HG03342 (cell line): ENCODE data around the gene ZNF319.
A peak's percentile ranks its signal among the peaks of the same experiment; 100 is the strongest.
"Not testable (repeated sequence)": the region's sequence is repeated elsewhere in the genome, so short reads cannot be mapped to it uniquely, and the experiment has no call there.

Experiments
- ATAC-seq: cut with Tn5 transposase; IDR thresholded peaks from one replicate; pipeline ENCODE4 v1.9.1; 2021; ENCODE audit warnings: mild to moderate bottlenecking, moderate library complexity; ENCODE audit not compliant: unreplicated experiment

ZNF319 gene

DNA sequence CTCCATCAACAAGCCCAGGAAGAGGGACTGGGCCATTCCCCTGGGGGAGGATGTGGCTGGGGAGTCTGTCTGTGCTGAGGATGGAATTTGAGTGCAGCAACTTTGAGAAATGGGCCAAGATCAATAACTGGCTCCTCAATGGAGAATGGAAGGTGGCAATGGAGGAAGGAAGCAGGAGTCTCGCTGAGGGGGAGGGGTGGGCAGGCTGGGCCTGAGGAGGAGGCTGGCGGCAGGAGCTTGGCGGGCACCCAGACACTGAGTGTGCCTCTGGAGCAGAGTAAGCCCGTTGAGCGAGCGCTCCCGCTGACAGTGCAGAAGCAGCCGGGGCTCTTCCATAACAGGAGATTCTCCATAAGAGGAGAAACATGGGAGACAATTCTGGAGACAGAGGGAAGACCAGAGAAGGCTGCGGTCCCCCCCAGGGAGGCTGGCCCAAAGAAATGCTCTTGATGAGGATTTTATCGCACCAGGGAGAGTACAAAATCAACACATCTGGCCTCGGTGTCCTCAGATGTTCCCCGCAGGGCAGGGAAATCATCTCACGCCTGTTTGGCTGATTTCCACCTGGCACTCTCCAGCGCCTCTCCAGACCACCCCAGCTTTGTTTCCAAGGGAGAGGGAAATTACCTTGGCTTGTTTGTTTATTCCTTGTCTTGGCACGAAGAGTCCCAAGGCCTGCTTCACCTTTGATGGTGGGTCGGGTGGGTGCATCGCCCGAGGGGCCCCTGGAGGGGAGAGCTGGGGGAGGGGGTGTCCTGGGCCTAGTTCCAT lies 22.3 kb upstream of the ZNF319 start:
- ATAC-seq = no peak

DNA sequence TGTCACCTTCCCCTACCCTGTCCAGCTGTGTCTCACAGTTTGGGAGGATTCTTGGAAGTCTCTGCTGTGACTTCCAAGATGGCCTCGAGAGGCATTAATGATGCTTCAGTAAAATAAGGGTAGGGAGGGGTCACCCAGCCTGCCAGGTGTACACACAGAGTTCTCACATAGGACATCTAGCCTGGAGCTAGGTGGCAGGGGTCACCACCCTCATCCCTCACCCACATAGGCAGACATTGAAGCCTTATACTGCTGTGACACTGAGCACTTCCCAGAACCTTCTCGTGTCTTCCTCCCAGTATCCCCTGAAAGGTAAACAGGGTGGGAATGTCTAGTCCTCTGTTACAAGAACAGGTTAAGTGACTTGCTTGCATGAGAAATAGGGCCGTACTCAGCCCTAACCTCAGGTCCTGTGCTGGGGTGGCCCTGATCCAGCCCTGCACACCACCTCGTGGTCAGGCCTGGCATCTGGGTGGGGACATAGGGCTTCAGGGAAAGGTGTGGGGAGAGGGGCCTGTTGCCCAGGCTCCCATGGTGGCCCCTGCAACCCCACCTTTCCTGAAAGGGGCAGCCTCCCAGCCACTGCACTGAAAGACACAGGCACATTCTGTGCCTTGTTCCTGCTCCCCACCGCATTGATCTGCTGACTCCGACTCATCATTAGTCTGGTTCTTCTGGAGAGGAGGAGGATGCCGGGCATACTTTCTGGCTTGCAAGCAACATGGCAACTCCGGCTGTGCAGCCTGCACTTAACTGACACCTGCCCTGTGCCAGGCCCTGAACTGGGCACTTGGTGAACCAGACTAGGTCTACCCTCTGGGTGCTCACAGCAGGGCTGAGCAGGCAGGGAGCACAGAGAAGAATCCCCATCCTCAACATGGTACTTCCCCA lies 21.4 kb upstream of the ZNF319 start:
- ATAC-seq = no peak

DNA sequence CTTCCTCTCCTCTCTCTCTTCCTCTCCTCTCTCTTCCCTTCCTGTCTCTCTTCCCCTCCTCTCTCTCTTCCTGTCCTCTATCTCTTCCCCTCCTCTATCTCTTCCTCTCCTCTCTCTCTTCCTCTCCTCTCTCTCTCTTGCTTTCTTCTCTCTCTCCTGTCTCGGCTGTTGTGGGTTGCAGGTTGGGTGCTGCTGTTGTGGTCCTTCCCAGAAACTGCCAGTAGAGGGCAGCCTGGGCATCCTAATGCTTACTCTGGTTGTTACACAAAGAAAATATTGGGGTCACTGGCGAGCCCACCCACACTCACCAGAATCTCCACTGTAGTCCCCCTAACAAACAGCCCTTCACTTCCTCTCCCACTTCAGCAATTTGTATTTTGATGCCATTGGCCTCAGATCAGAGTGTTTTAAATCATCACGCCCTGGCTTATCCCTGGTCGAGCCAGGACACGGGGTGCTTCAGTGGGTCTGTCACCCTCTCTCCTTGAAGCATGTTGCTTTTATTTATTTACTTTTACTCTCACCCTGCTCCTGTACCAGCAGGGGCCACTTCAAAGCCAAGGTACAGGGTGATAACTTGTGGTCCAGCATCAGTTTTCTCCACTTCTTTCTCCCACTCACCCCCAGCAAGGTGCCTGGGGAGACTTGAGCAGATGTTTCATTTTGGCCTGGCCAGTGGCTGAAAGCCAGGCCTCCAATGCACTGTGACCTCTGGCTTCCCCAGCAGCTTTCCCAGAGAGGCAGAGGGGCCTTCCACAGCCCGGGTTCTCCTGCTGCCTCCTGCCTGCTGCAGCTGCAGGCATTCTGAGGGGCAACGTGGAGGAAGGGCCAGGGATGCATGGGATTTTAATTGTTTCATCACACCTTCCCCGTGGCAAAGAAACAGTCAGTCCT lies 20.4 kb upstream of the ZNF319 start:
- no peak for ATAC-seq

DNA sequence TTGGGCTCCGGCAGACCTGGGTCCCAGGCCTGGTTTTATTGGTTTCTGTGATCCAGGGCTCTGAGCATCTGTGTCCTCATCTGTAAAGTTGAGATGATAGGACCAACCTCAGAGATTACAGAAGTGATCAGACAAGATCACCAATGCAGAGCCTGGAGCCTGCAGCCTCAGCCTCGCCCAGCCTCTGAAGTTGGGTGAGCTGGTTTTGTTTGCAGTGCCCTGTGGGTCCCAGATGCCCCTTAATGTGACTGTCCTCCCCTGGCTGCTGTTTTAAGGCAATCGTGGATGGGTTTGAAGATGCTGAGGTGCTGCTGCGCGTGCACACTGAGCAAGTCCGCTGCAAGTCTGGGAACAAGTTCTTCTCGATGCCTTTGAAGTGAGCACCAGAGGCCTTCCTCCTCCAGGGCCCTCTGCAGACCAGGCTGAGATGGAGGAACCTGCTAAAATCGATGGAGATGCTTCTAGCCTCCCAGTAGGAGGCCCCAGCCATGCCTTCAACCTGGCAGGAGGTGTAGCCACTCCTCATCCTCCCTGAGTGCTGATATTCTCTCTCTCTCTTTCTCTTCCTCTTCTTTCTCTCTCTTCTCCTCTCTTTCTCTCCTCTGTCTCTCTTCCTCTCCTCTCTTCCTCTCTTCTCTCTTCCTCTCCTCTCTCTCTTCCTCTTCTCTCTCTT lies 19.5 kb upstream of the ZNF319 start:
- ATAC-seq = no peak

DNA sequence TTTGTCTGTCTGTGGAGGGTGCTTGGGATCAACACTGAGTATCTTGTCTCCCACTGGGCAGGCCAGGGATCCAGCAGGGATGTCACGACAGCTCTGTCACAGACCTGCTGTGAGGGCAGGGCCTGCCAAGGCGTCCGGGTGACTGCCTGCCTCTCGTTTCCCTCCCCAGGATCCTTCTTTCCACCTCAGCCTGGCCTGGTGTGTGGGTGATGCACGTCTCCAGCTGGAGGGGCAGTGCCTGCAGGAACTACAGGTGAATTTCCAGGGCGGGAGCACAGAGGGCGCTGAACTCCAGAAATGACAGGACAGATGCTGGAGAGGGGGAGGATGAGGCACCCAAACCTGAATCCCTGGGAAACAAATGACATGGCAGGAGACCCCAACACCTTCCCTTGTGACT lies 18.3 kb upstream of the ZNF319 start:
- no peak for ATAC-seq

DNA sequence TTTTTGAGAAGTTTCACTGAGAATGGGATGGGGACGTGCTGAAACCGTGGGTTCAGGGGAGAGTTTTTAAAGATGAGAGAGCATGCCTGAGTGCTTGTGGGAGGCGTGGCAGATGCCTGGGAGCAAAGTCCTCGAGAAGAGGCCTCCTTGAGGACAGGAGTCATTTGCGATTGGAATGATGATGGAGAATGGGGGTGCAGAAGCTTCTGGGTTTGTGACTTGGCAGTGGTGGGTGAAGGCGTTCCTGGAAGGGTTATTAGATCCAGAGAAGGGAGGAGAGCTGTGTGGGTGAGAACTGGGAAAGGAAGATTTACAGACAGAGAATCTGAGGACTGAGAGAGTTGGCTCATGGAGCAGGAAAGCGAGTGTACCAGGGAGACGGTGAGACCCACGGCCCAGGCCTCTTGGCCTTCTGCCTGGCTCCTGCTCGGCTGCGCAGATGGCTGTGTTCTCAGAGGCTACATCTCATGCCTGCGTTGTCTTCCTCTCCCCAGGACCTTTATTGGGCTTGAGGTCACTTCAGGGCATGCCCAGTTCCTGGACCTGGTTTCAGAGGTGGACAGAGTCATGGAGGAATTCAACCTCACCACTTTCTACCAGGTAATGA lies 16.5 kb upstream of the ZNF319 start:
- no peak for ATAC-seq

DNA sequence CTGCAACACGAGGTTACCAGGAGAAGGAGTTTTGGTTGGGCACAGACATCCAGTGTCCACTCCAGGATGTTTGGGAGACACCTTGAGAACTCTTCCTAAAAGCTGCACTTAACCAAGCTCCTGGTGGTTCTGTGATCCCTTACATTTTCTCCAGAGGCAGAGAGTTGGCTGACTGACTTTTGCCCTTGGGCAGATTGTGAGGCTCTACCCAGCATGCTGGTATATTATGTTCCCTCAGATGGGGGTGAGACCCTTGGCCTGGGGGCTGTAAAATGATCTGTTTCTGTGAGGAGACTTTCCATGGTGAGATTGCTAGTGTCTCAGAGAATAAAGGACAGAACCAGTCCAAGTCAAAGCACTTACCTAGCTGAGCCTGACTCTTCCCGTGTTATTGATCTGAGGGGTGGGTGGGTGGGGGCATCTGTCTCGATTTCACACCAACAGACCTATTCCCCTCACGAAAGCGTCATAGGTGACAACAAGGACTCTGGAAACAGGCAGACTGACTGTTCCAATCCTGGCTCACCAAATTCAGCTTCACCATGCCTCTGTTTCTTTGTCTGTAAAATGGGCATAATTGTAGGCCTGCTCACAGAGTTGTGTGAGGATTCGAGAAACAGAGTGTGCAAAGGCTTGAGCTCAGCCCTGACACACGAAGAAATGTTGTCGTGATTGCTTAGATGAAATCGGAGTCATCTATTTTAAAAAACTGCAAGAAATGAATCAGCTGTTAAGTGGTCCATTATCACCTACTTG lies 12.9 kb upstream of the ZNF319 start:
- ATAC-seq = no peak

DNA sequence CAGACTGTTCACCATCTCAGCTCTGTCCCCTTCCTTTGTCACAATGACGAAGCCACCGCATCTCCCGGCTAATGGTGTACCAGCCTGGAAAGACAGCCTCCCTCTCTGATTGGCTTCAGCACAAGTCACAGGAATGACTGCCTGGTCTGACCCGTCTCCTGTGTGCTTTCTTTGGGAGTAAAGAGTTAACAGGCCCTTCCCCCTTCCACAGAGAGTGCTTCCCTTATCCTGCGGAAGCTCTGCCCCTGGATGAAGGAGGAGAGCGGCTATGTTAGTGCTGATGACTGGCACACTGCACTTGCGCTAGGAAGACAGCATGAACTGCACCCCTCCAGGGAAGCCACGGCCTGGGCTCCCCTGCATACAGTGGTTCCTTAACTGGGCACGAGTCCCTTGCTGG lies 12.0 kb upstream of the ZNF319 start:
- ATAC-seq = no peak

DNA sequence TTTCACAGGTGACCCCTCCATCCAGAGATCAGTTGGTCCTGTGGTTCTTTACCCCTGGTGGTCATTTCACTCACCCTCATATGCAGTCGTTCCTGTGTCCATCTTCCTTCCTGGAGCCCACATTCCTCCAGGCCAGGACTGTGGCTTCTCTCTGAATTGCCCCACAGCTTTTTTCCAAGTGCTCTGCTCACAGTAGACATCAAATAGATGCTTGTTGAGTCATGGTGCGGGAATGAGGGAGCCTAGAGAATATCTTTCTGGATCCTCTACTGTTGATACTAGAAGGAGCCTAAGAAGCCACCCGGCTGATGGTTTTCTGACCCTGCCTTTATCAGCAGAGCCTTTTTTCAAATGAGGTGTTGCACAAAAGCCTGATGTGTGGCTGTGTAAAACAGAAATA lies 11.2 kb upstream of the ZNF319 start:
- ATAC-seq = no peak

DNA sequence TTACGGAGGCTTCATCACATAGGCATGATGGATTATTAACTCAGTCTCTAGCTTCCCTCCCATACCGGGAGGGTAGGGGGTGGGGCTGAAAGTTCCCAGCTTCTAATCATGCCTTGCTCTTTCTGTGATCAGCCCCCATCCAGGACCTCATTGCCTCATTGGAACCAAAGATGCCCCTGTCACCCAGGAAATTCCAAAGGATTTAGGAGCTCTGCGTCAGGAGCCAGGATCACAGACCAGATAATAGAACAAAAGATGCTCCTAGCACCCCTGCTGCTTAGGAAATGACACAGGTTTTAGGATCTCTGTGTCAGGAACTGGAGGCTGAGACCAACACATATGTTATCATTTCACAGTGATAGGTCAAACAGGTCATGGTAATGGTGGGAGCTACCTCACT lies 10.4 kb upstream of the ZNF319 start:
- no peak for ATAC-seq

DNA sequence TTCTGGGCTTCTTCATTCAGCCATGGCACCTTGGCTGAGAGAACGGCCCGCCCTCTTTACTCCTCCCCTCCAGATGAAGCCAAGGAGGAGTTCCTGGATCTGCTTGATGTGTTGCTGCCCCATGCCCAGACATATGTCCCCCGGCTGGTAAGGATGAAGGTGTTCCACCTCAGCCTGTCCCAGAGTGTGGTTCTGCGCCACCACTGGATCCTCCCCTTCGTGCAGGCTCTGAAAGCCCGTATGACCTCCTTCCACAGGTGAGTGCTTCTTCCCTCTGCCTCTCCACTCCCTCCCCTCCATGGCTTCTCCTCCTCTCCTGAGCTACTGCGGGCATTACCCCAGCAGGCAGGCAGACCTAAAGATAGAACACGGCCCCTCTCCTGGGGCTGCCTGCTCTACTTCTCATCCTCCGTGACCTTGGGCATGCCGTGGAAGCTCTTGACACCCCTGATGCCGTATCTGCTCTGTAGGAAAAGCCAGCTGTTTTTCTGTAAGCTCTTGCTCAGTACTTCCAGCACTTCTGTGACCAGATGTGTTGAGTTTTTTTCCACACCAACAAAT lies 9.5 kb upstream of the ZNF319 start:
- no peak for ATAC-seq

DNA sequence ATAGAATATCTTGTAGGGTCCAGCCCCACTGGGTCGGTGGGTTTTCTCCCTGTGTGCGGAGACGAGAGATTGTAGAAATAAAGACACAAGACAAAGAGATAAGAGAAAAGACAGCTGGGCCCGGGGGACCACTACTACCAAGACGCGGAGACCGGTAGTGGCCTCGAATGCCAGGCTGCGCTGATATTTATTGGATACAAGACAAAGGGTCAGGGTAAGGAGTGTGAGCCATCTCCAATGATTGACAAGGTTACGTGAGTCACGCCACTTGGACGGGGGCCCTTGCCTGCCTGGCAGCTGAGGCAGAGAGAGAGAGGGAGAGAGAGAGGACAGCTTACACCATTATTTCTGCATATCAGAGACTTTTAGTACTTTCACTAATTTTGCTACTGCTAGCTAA lies 4.3 kb upstream of the ZNF319 start:
- ATAC-seq = not testable (repeated sequence)

DNA sequence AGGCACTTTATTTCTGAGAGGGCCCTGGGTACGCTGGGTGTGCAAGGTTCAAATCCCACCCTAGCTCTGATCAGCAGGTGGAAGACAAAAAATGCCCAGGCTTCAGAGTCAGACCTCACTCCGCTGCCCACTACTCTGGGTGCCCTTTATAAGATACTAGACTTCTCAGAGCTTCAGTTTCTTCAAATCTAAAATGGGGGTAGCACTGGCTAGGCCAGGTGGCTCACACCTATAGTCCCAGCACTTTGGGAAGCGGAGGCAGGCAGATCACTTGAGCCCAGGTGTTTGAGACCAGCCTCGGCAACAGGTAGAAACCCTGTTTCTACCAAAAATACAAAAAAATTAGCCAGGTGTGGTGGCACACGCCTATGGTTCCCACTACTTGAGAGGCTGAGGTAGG lies 2.5 kb upstream of the ZNF319 start:
- no peak for ATAC-seq

DNA sequence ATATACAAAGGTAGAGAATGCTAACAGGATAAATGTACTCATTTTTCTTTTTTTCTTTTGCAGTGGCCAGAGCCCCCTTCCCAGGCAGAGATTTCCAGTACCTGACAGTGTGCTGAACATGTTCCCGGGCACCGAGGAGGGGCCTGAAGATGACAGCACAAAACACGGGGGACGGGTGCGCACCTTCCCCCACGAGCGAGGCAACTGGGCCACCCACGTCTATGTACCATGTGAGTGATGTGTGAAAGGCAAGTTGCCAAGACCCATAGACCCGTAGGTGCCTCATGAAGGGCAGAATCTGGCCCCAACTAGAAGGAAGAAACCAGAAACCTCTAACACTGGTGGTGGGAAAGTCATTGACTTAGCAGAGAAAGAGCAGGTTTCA lies 1.9 kb upstream of the ZNF319 start:
- no peak for ATAC-seq

DNA sequence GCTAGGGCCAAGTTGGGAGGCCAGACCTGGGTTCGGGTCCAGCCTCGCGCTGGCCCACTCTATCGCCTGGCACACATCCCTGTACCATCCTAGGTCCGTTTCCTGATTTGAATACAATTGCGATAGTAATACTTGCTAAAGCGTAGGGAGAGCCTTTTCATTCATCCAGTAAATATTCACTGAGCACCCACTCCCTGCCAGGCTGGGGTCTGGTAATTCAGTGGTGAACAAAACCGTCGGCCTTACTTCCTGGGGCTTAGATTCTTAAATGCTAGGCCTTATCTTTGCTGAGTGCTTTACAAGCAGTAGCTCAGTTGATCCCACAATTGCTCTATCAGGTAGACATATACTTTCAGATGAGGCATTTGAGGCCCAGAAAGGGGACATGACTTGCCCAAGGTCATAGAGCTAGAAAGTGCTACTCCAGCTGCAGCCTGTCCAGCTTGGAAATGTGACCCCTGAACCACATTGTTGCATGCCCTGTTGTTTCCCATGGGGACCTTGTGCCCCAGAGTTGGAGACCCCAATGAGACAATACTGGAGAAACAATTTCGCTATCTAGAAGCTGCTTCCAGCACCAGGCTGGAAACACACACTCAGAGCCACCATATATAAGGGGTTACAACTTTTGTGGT lies 1.4 kb upstream of the ZNF319 start:
- ATAC-seq = no peak

DNA sequence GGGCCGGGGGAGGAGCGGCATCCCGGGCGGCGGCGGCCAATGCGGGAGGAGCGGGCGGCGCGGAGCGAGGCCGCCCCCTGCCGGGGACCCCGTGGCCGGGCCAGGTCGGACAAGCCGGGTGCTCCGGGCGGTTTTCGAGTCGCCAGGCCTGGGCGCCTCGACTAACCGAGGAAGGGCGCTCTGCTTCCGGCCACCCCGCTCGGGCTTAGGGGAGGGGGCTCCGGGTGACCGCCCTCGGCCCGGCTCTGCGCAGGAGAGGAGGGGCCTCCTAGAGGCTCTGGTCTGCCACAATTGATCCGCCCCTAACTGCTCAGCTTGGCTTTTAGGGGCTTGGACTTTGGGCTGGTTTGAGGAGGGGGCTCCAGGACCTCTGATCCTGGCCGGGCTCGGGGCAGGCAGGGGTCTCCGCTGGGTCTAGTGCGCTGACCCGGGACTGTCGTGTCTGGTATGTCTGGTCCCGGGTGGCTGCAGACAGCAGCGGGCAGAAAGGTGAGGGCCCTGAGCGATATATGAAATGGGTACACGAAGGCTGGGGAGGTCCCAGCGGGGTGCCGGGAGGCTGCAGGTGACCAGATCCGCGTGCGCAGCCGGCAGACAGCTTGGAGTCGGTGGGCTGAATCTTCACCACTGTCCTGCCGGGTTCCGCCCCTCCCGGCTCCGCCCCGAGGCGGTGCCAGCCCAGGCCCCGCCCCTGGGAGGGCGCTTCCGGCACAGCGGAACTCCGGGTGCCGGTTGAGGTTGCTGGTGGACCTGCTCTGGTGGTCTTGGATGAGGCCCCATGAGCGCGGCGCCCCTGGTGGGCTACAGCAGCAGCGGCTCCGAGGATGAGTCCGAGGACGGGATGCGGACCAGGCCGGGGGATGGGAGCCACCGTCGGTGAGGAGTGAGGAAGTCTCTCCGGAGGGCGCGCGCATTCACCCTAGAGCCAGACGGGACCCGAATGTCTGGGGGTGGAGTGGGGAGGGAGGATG lies 519 bp upstream of the ZNF319 start, which contains the start of gene USB1:
Gene USB1 (plus strand): TSS at position 702 of the 971 bp plus-strand sequence. CDS start 77 bp downstream, at position 779.
- ATAC-seq = peak; percentile 79

DNA sequence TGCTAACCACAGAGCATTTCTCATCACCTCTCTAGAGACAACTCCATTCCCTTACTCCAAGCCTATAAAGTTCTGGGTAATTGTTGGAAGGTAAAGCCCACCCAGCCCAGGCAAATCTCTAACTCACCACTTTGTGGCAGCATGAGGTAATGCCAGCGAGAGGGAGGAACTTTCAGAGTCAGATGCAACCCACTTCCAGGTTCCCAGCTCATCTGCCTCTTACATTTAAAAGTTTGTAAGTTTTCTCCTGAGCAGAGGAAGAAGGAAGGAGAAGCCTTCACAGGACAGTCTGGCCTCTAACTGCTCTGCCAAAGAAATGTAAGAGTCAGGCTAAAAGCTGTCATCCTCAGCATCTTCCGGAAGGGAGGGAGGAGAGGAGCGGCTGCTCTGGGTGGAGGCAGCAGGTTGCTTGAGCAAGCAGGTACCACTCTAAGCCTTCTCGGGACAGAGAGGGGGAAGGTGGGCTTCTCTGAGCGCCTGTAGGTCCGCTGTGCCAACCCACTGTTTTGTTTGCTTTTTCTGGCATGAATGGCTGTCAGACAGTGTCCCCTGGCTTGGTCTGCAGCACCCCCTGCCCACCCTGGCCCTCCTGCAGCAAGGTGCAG lies 1.0 kb downstream of the ZNF319 start:
- no peak for ATAC-seq
